ENCODE results near the gene CYP1A2. TPM values are rescaled to one million over a fixed set of nuclear protein-coding genes. Genes with fewer than 3 reads are reported as not detected.

The CYP1A2 gene, protein sequence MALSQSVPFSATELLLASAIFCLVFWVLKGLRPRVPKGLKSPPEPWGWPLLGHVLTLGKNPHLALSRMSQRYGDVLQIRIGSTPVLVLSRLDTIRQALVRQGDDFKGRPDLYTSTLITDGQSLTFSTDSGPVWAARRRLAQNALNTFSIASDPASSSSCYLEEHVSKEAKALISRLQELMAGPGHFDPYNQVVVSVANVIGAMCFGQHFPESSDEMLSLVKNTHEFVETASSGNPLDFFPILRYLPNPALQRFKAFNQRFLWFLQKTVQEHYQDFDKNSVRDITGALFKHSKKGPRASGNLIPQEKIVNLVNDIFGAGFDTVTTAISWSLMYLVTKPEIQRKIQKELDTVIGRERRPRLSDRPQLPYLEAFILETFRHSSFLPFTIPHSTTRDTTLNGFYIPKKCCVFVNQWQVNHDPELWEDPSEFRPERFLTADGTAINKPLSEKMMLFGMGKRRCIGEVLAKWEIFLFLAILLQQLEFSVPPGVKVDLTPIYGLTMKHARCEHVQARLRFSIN
- not detected in 2 replicates for total RNA-seq

DNA sequence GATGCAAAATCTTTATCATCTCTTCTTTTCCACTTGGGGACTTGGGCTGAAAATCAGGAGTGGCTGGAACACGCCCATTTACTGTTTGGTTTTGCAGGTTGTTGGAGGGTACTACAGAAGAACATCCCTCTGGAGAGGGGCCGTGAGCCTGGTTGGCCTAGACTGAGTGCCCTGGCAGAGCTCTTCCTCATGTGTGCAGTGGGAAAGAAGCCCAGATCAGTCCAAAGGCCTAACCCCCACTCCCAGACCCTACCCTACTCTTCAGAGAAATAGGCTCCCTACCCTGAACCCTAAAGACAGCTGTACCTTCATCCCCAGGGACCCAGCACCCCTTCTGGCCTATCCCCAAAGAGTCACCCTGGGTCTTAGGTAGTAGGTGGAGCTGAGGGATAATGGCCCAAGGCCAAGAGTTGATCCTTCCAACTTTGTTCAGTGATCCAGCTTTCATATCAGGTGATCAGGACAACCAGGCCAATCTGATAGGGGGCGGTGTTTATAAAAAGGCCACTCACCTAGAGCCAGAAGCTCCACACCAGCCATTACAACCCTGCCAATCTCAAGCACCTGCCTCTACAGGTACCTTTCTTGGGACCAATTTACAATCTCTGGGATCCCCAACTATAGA is at the start of gene CYP1A2:
Gene CYP1A2, plus strand, starts transcription at position 524 of the 625 bp plus-strand sequence. CDS start 894 bp downstream, outside the sequence.

DNA sequence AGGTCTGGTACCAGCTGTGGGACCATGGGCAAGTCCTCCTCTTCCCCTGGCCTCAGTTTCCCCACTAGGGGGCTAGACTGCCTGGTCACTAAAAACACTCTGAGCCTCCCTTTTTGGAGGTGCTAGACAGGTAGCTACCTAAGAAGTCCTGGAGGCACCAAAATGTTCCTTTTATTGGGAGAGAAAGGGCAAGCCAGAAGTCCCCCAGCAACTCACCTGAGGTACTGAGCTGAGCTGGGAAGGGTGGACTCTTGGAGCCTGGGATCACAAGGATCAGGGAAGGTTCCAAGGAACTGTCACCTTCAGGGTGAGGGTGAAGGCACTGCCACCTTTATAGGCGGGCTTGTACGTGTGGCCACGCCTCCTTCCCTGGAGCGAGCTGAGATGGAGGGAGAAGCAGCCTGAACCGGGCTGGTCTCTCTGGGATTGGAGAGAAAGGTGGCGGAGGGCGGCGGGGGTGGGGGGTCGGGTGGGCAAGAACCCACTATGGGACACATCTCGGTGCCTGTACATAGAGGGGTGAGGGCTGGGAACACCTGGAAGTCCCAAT is 23.3 kb upstream of the CYP1A2 start, which contains the start of gene CYP1A1:
Gene CYP1A1, minus strand, starts transcription at position 304 of the 550 bp plus-strand sequence. CDS start 2,431 bp downstream, outside the sequence.

DNA sequence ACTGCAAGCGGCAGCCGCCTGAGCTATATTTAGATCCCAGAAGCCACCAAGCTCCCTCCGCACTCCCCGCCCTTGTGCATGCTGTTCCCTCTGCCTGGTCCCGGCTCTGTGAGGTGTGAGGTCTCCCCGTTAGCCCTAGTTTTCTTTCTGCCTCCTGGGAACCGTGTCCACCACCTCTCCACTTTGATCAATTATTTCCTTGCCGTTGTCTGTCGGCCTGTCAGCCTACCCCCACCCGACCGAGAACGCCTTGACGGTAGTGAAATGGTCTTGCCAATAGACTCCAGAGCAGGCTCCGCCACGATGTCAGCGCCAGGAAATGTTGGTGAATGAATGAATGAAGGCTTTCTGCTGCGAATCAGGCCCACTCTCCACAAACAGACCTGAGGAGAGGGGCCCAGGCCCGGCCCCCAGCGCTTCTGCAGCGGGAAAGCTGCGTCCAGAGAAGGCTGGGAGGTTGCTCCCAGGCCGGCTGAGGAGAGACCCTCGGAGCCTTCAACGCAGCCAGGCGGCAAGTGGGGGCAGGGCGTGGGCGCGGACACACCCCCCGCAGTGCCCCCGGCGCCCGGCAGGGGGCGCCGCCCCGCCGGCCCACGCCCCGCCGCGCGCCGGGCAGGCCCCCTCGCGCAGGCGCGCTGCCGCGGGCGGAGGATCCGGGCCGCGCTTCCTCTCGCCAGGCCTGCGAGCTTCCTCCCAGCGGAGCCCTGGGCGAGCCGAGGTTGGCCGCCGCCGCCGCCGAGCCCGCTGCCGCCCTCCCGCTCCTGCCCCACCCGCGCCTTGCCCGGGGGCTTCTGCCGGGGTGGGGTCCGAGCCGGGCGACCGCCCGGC is 33.0 kb downstream of the CYP1A2 start, which contains the start of gene CSK:
Gene CSK, plus strand, starts transcription at position 650 of the 828 bp plus-strand sequence. CDS start 16,218 bp downstream, outside the sequence.

Small RNA genes within 50 kb of the gene (small RNA-seq; reads per million reads assigned to genes)
- not detected for gene MIR4513

Other genes starting within 250 kb of the CYP1A2 start
- gene ARID3B, start 207.6 kb upstream of the CYP1A2 start, total RNA-seq: 1.1 and 2.9 TPM in 2 replicates
- 35.3 and 40.5 TPM in 2 replicates for gene CLK3, start 133.0 kb upstream of the CYP1A2 start, total RNA-seq
- gene EDC3, start 52.8 kb upstream of the CYP1A2 start, total RNA-seq: 7.6 and 8.1 TPM in 2 replicates
- gene CYP1A1, start 23.3 kb upstream of the CYP1A2 start, total RNA-seq: under 0.01 and 0.37 TPM in 2 replicates
- 31.6 and 42.6 TPM in 2 replicates for gene CSK, start 33.2 kb downstream of the CYP1A2 start, total RNA-seq
- not detected in 2 replicates for gene LMAN1L, start 64.0 kb downstream of the CYP1A2 start, total RNA-seq
- not detected in 2 replicates for gene CPLX3, start 77.8 kb downstream of the CYP1A2 start, total RNA-seq
- gene ULK3, start 94.3 kb downstream of the CYP1A2 start, total RNA-seq: 14.3 and 18.8 TPM in 2 replicates
- gene SCAMP2, start 124.5 kb downstream of the CYP1A2 start, total RNA-seq: 19.5 and 20.7 TPM in 2 replicates
- 51.0 and 63.2 TPM in 2 replicates for gene MPI, start 141.2 kb downstream of the CYP1A2 start, total RNA-seq
- gene FAM219B, start 158.0 kb downstream of the CYP1A2 start, total RNA-seq: 30.9 and 33.2 TPM in 2 replicates
- 50.2 and 55.5 TPM in 2 replicates for gene COX5A, start 189.2 kb downstream of the CYP1A2 start, total RNA-seq
- gene RPP25, start 207.9 kb downstream of the CYP1A2 start, total RNA-seq: 13.6 and 17.0 TPM in 2 replicates
- 0.59 and 1.1 TPM in 2 replicates for gene SCAMP5, start 246.7 kb downstream of the CYP1A2 start, total RNA-seq

Measured in subcutaneous preadipocyte (primary cell).